ENCODE results near the gene LONRF2. TPM values are rescaled to one million over a fixed set of nuclear protein-coding genes. Genes with fewer than 3 reads are reported as not detected.

LONRF2 gene
- total and polyA plus RNA-seq, 2 experiments from 2014 or later = 0.69 to 1.9 TPM

- H2AFZ ChIP-seq = peak overlapping the region; percentile 37
Measured at GRCh38 chr2:100291152-100291970, 30.9 kb downstream of the LONRF2 start.

GRCh38 chr2:100290718-100291151 lies 31.6 kb downstream of the LONRF2 start:
- no peak overlapping the region for H2AFZ ChIP-seq
- peaks cover 25% of the 10 kb centered on the region for H3K4me1 ChIP-seq (ENCODE audit: insufficient read depth)
- no peak for DNase-seq (ENCODE audit: low spot score)
- no peaks in the 10 kb centered on the region for H3K27me3 ChIP-seq
- no peaks in the 10 kb centered on the region for H3K36me3 ChIP-seq (replicated peaks; ENCODE audit: insufficient read depth, low read depth)
- no peaks in the 10 kb centered on the region for H3K9me2 ChIP-seq (replicated peaks; ENCODE audit: insufficient read depth)
- 77% methylated on average over 7 of the region's 7 CpGs for WGBS (ENCODE audit: low lambda C conversion rate, missing lambda C conversion rate)
- H3K4me2 ChIP-seq = peak overlapping the region; percentile 1
- H3K79me2 ChIP-seq = no peaks in the 10 kb centered on the region
- no peaks in the 10 kb centered on the region for H4K20me1 ChIP-seq (ENCODE audit: insufficient read depth, poor library complexity, severe bottlenecking)
- H3K4me3 ChIP-seq = no peak overlapping the region
- H3K27ac ChIP-seq = peak overlapping the region; percentile 98
- TF ChIP-seq EZH2 (IDR thresholded peaks at IDR 0.05; ENCODE audit: borderline replicate concordance) (no peak), EZH2phosphoT487 (IDR thresholded peaks at IDR 0.05; ENCODE audit: low read depth, severe bottlenecking, unreplicated experiment) (no peak)
- TF ChIP-seq, protein P1, sequence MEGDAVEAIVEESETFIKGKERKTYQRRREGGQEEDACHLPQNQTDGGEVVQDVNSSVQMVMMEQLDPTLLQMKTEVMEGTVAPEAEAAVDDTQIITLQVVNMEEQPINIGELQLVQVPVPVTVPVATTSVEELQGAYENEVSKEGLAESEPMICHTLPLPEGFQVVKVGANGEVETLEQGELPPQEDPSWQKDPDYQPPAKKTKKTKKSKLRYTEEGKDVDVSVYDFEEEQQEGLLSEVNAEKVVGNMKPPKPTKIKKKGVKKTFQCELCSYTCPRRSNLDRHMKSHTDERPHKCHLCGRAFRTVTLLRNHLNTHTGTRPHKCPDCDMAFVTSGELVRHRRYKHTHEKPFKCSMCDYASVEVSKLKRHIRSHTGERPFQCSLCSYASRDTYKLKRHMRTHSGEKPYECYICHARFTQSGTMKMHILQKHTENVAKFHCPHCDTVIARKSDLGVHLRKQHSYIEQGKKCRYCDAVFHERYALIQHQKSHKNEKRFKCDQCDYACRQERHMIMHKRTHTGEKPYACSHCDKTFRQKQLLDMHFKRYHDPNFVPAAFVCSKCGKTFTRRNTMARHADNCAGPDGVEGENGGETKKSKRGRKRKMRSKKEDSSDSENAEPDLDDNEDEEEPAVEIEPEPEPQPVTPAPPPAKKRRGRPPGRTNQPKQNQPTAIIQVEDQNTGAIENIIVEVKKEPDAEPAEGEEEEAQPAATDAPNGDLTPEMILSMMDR (IDR thresholded peaks at IDR 0.05; ENCODE audit: poor library complexity) = no peak
- no peaks in the 10 kb centered on the region for H3K9me3 ChIP-seq (ENCODE audit: low read depth)

More at GRCh38 chr2:100291152-100291970, 30.9 kb downstream of the LONRF2 start:
- H3K9me3 ChIP-seq (ENCODE audit: low read depth) = no peaks in the 10 kb centered on the region
- WGBS (ENCODE audit: low lambda C conversion rate, missing lambda C conversion rate) = 46% methylated on average over 13 of the region's 13 CpGs
- no peaks in the 10 kb centered on the region for H3K9me2 ChIP-seq (replicated peaks; ENCODE audit: insufficient read depth)
- TF ChIP-seq EZH2phosphoT487 (IDR thresholded peaks at IDR 0.05; ENCODE audit: low read depth, severe bottlenecking, unreplicated experiment) (no peak), EZH2 (IDR thresholded peaks at IDR 0.05; ENCODE audit: borderline replicate concordance) (no peak)
- TF ChIP-seq, protein P1 (IDR thresholded peaks at IDR 0.05; ENCODE audit: poor library complexity) = no peak
- peaks cover 25% of the 10 kb centered on the region for H3K4me1 ChIP-seq (ENCODE audit: insufficient read depth)
- H3K27me3 ChIP-seq = no peaks in the 10 kb centered on the region
- peak overlapping the region; percentile 98 for H3K27ac ChIP-seq
- no peaks in the 10 kb centered on the region for H3K79me2 ChIP-seq
- no peak overlapping the region for H3K4me3 ChIP-seq
- H3K36me3 ChIP-seq (replicated peaks; ENCODE audit: insufficient read depth, low read depth) = no peaks in the 10 kb centered on the region
- no peaks in the 10 kb centered on the region for H4K20me1 ChIP-seq (ENCODE audit: insufficient read depth, poor library complexity, severe bottlenecking)
- peak overlapping the region; percentile 66 for H3K4me2 ChIP-seq
- DNase-seq (ENCODE audit: low spot score) = peak; percentile 93

GRCh38 chr2:100289020-100289419 lies 33.3 kb downstream of the LONRF2 start:
- Histone ChIP-seq H3K79me2 (no peaks in the 10 kb centered on the region), H3K4me2 (no peak overlapping the region), H3K4me1 (ENCODE audit: insufficient read depth) (peaks cover 25% of the 10 kb centered on the region), H3K27me3 (no peaks in the 10 kb centered on the region), H3K9me2 (replicated peaks; ENCODE audit: insufficient read depth) (no peaks in the 10 kb centered on the region), H2AFZ (no peak overlapping the region), H3K9me3 (ENCODE audit: low read depth) (no peaks in the 10 kb centered on the region), H3K27ac (no peak overlapping the region), H3K36me3 (replicated peaks; ENCODE audit: insufficient read depth, low read depth) (no peaks in the 10 kb centered on the region), H4K20me1 (ENCODE audit: insufficient read depth, poor library complexity, severe bottlenecking) (no peaks in the 10 kb centered on the region), H3K4me3 (no peak overlapping the region)
- TF ChIP-seq EZH2 (IDR thresholded peaks at IDR 0.05; ENCODE audit: borderline replicate concordance) (no peak), EZH2phosphoT487 (IDR thresholded peaks at IDR 0.05; ENCODE audit: low read depth, severe bottlenecking, unreplicated experiment) (no peak)
- TF ChIP-seq, protein P1 (IDR thresholded peaks at IDR 0.05; ENCODE audit: poor library complexity) = no peak
- 82% methylated on average over 6 of the region's 6 CpGs for WGBS (ENCODE audit: low lambda C conversion rate, missing lambda C conversion rate)
- DNase-seq (ENCODE audit: low spot score) = no peak

All from hepatocyte (in vitro differentiated cells).